ENCODE data around the gene ARFGAP1.

The ARFGAP1 gene

GRCh38 chr20:63261795-63262528 is 10.7 kb upstream of the ARFGAP1 start:
- H3K4me1 Mint-ChIP-seq: peaks cover 2% of the 10 kb centered on the region
- DNase-seq (no peak), ATAC-seq (no peak)
- no peak overlapping the region for H3K4me3 Mint-ChIP-seq
- H3K9me3 Mint-ChIP-seq: no peaks in the 10 kb centered on the region
- peaks cover 24% of the 10 kb centered on the region for H3K27me3 Mint-ChIP-seq
- H3K36me3 Mint-ChIP-seq (ENCODE audit: low read depth): no peaks in the 10 kb centered on the region
- no peak overlapping the region for H3K27ac Mint-ChIP-seq

- no peak overlapping the region for H3K27ac Mint-ChIP-seq
- no peaks in the 10 kb centered on the region for H3K36me3 Mint-ChIP-seq (ENCODE audit: low read depth)
- no peak for ATAC-seq
- no peak overlapping the region for H3K4me3 Mint-ChIP-seq
- DNase-seq: no peak
- H3K9me3 Mint-ChIP-seq: no peaks in the 10 kb centered on the region
- H3K4me1 Mint-ChIP-seq: peaks cover 2% of the 10 kb centered on the region
- H3K27me3 Mint-ChIP-seq: peaks cover 19% of the 10 kb centered on the region
Measured at GRCh38 chr20:63262836-63263235, 9.8 kb upstream of the ARFGAP1 start.

GRCh38 chr20:63264000-63264399 is 8.6 kb upstream of the ARFGAP1 start:
- Mint-ChIP-seq H3K9me3 (no peaks in the 10 kb centered on the region), H3K27me3 (peaks cover 19% of the 10 kb centered on the region), H3K36me3 (ENCODE audit: low read depth) (no peaks in the 10 kb centered on the region), H3K4me1 (peaks cover 2% of the 10 kb centered on the region), H3K4me3 (no peak overlapping the region), H3K27ac (no peak overlapping the region)
- no peak for DNase-seq
- ATAC-seq: no peak

GRCh38 chr20:63264519-63264918 is 8.1 kb upstream of the ARFGAP1 start:
- ATAC-seq (no peak), DNase-seq (no peak)
- H3K4me3 Mint-ChIP-seq: no peak overlapping the region
- H3K27ac Mint-ChIP-seq: no peak overlapping the region
- H3K9me3 Mint-ChIP-seq: no peaks in the 10 kb centered on the region
- peaks cover 2% of the 10 kb centered on the region for H3K4me1 Mint-ChIP-seq
- H3K27me3 Mint-ChIP-seq: peaks cover 16% of the 10 kb centered on the region
- no peaks in the 10 kb centered on the region for H3K36me3 Mint-ChIP-seq (ENCODE audit: low read depth)

GRCh38 chr20:63265891-63266515 is 6.6 kb upstream of the ARFGAP1 start:
- Mint-ChIP-seq H3K27me3 (peaks cover 16% of the 10 kb centered on the region), H3K27ac (no peak overlapping the region), H3K36me3 (ENCODE audit: low read depth) (no peaks in the 10 kb centered on the region), H3K4me1 (peaks cover 2% of the 10 kb centered on the region), H3K9me3 (no peaks in the 10 kb centered on the region), H3K4me3 (no peak overlapping the region)
- ATAC-seq (no peak), DNase-seq (no peak)

GRCh38 chr20:63267691-63268090 is 4.9 kb upstream of the ARFGAP1 start:
- DNase-seq: no peak
- H3K36me3 Mint-ChIP-seq (ENCODE audit: low read depth): no peaks in the 10 kb centered on the region
- H3K27ac Mint-ChIP-seq: no peak overlapping the region
- no peak for ATAC-seq
- peaks cover 7% of the 10 kb centered on the region for H3K4me1 Mint-ChIP-seq
- H3K9me3 Mint-ChIP-seq: no peaks in the 10 kb centered on the region
- peaks cover 11% of the 10 kb centered on the region for H3K27me3 Mint-ChIP-seq
- H3K4me3 Mint-ChIP-seq: no peak overlapping the region

- H3K4me3 Mint-ChIP-seq: no peak overlapping the region
- H3K27ac Mint-ChIP-seq: no peak overlapping the region
- H3K36me3 Mint-ChIP-seq (ENCODE audit: low read depth): no peaks in the 10 kb centered on the region
- ATAC-seq: no peak
- H3K9me3 Mint-ChIP-seq: no peaks in the 10 kb centered on the region
- peaks cover 7% of the 10 kb centered on the region for H3K27me3 Mint-ChIP-seq
- H3K4me1 Mint-ChIP-seq: peaks cover 7% of the 10 kb centered on the region
- no peak for DNase-seq
Measured at GRCh38 chr20:63268256-63268655, 4.4 kb upstream of the ARFGAP1 start.

GRCh38 chr20:63268671-63269439 is 3.8 kb upstream of the ARFGAP1 start:
- H3K9me3 Mint-ChIP-seq: no peaks in the 10 kb centered on the region
- peaks cover 7% of the 10 kb centered on the region for H3K27me3 Mint-ChIP-seq
- H3K4me1 Mint-ChIP-seq: peaks cover 13% of the 10 kb centered on the region
- DNase-seq (no peak), ATAC-seq (no peak)
- H3K36me3 Mint-ChIP-seq (ENCODE audit: low read depth): no peaks in the 10 kb centered on the region
- H3K4me3 Mint-ChIP-seq: no peak overlapping the region
- no peak overlapping the region for H3K27ac Mint-ChIP-seq

GRCh38 chr20:63269724-63270123 is 2.9 kb upstream of the ARFGAP1 start:
- Mint-ChIP-seq H3K9me3 (no peaks in the 10 kb centered on the region), H3K36me3 (ENCODE audit: low read depth) (no peaks in the 10 kb centered on the region), H3K4me3 (no peak overlapping the region), H3K27ac (no peak overlapping the region), H3K27me3 (peaks cover 3% of the 10 kb centered on the region), H3K4me1 (peaks cover 20% of the 10 kb centered on the region)
- ATAC-seq: no peak
- DNase-seq: no peak

GRCh38 chr20:63270606-63271325 is 1.8 kb upstream of the ARFGAP1 start:
- Mint-ChIP-seq H3K9me3 (no peaks in the 10 kb centered on the region), H3K4me1 (peaks cover 21% of the 10 kb centered on the region), H3K4me3 (peak overlapping the region; percentile 13), H3K36me3 (ENCODE audit: low read depth) (no peaks in the 10 kb centered on the region), H3K27ac (no peak overlapping the region), H3K27me3 (peaks cover 1% of the 10 kb centered on the region)
- no peak for ATAC-seq
- no peak for DNase-seq

- H3K9me3 Mint-ChIP-seq: no peaks in the 10 kb centered on the region
- no peak for ATAC-seq
- peak overlapping the region; percentile 86 for H3K4me3 Mint-ChIP-seq
- H3K36me3 Mint-ChIP-seq (ENCODE audit: low read depth): peaks cover 4% of the 10 kb centered on the region
- no peak for DNase-seq
- no peaks in the 10 kb centered on the region for H3K27me3 Mint-ChIP-seq
- peaks cover 21% of the 10 kb centered on the region for H3K4me1 Mint-ChIP-seq
- H3K27ac Mint-ChIP-seq: peak overlapping the region; percentile 73
Measured at GRCh38 chr20:63273059-63273579, 506 bp downstream of the ARFGAP1 start.

GRCh38 chr20:63273635-63274380 is 1.2 kb downstream of the ARFGAP1 start:
- H3K36me3 Mint-ChIP-seq (ENCODE audit: low read depth): peaks cover 4% of the 10 kb centered on the region
- no peaks in the 10 kb centered on the region for H3K27me3 Mint-ChIP-seq
- DNase-seq (no peak), ATAC-seq (no peak)
- H3K4me3 Mint-ChIP-seq: peak overlapping the region; percentile 86
- no peaks in the 10 kb centered on the region for H3K9me3 Mint-ChIP-seq
- H3K27ac Mint-ChIP-seq: peak overlapping the region; percentile 73
- peaks cover 21% of the 10 kb centered on the region for H3K4me1 Mint-ChIP-seq

- DNase-seq: no peak
- H3K27ac Mint-ChIP-seq: peak overlapping the region; percentile 27
- H3K36me3 Mint-ChIP-seq (ENCODE audit: low read depth): peaks cover 4% of the 10 kb centered on the region
- H3K4me1 Mint-ChIP-seq: peaks cover 21% of the 10 kb centered on the region
- ATAC-seq: no peak
- no peaks in the 10 kb centered on the region for H3K9me3 Mint-ChIP-seq
- H3K27me3 Mint-ChIP-seq: no peaks in the 10 kb centered on the region
- peak overlapping the region; percentile 65 for H3K4me3 Mint-ChIP-seq
Measured at GRCh38 chr20:63274381-63275228, 2.0 kb downstream of the ARFGAP1 start.
